Stimulated activated CD4-positive, alpha-beta T cell treated with anti-CD3 and anti-CD28 coated beads, Interleukin-2, amount 100 ng/mL, for 4 hours (primary cell): ENCODE data around the gene ZNF462.
"Not testable (repeated sequence)": the region's sequence is repeated elsewhere in the genome, so short reads cannot be mapped to it uniquely, and the experiment has no call there.

ENCODE experiments used
- DNase-seq: peaks from one replicate; pipeline ENCODE4 v3.0.0-alpha.2; 2020; ENCODE audit warnings: low read depth

ZNF462 gene

DNA sequence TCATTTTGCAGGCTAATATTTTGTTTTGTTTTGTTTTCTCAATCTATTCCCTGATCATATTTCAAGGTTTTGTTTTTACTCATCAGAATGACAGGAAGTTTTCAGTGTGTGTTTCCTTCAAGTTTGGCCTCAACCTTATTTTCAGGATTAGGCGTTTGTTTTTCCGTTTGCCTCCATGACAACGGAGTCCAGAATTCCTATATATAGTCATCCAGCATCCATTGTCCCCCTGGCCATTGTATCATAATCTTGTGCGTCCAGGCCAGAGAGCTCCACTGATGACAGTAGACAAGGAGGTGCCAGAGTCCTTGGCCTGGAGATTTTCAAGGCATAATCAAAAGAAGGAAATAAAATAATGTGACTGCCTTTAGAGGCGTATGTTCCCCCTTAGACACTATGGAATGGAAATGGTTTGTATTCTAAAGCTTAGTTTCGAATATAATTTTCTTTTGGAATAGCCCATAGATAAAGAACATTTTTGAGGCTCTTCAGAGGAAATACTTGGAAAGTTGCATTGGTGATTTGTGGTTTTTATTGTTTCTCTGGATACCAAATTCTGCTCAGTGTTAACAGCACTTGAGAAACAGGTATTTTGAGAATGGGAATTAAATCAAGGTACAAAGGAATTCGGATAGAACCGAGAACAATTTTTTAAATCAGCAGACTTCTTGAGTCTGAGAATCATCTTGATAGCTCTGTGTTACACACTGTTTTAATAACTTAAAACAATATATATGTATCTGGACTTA, 99.8 kb downstream of the ZNF462 start:
- no peak for DNase-seq

DNA sequence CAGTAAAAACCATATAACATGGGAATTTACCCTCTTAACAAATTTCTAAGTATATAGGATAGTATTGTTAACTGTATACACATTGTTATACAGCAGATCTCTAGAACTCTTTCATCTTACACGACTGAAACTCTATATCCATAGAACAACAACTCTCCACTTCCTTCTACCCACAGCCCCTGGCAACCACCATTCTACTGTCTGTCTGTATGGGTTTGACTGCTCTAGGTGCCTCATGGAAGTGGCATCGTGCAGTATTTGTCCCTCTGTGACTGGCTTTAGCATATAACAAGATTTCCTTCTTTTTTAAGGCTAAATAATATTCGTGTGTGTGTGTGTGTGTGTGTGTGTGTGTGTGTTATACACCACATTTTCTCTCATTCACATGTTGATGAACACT, 100.7 kb downstream of the ZNF462 start:
- no peak for DNase-seq

DNA sequence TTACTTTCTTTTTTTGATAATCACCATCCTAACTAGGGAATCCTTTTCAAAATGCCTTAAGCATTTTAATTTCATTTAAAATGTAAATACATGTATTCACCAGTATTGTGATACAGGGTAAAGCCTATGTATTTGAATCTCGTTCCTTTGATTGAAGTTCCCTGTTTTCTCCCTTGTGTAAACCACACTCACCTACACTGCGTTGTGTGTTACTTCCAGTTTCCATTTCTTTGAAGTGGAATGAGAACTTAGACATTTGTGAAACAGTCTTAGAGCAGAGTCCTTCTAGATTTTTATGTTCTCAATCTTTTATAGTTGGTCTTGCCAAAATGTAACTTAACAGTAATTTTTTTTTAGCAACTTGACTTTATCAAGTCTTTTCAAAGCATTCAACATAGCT, 101.4 kb downstream of the ZNF462 start:
- DNase-seq, result no peak

DNA sequence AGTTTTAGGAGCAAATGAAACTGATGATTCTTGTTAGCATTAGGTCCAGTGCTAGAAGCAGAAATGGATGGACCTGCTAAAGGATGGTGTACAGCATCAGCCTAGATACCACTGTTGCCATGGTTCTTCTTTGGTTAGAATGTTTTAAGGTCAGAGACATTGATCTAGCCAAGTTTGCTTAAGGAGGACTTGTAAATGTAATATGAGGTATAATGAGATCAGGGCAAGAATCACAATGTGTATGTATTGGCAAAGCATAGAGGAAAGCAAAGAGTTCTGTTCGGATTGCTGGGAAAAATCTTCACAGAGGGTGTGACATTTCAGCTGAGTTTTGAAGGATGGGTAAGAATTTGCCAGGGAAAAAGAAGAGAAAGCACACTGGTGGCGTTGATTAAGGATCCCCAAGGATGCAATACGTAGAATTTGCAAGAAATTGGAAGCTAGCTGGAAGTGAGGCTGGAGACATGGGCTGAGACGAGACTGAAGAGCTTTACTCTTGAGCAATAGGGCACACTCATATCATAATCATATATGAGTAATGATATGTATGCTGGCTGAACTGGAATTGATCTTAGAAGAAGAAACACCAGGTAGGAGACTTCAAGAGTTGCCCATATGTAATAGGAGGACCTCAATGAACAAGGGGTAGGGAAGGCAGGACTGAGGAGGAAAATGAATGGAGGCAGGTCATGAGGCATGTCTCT, 102.0 kb downstream of the ZNF462 start:
- DNase-seq, result no peak

DNA sequence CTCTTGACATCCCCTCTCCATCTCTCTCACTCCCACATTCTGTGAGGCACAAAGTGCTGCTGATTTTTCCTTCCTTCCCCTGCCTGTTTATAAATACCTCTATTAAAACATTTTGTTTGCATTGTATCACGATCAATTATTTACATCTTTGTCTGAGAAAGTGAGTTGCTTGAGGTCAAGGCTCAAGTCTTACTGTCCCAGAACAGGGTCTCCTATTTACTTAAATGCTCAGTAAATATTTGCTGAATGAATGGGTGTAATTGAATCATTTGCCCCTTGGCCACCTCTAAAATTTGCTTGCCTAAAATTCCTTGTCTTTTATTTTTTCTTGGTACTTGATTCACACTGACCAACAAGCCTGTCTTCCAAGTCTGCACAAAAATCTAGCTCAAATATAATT, 103.5 kb downstream of the ZNF462 start:
- DNase-seq, result no peak

DNA sequence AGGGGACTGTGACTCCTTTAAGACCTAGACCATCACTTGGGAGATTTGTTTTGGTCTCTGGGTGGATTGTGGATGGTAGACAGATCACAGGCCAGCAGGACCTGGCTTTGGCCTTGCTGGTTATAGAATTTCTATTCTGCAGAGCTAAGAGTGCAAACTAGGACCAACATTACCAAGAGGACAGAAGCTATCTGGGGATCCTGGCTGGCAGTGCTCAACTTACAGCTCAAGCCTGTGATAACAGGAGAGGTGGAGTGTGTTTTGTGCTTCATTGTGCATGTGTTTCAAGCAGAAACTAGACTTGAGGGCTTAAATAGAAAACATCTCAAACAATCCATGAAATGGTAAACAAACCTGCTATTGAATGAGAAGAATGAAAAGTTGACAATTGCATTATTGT, 106.7 kb downstream of the ZNF462 start:
- no peak for DNase-seq

DNA sequence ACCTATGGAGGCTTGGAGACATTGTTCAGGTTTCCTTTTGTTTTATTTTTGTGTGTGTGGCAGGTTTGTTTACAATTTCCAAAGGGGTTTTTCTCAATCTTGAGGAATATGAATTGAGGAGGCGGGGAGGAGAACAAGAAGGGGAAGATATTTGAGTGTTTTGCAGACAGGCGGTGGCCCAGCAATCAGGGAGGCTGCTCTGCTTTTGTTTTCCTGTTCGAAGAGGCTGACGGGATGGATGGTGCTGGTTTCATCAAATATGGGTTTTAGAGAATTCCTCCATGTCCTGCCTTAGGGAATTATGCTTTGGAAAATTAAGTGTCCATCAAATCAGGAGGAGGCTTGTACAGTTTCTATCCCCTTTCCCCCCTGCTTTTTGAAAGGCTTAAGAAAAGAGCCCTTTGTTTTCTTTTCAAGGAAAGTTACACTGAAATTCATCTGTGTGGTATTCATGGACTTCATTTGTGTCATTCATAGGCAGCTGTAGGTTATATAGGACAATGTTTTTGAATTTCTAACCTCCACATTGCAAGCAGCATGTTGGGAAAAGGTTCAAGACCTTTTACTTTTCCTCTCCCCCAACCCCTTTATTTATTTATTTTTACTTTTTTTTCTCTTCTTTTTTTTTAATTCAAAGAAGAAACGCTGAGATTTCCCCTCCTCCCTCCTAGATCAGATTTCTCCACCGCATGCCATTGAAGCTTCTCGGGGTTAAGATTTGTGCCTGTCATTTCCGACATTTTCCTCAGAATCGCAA, 107.4 kb downstream of the ZNF462 start:
- no peak for DNase-seq

DNA sequence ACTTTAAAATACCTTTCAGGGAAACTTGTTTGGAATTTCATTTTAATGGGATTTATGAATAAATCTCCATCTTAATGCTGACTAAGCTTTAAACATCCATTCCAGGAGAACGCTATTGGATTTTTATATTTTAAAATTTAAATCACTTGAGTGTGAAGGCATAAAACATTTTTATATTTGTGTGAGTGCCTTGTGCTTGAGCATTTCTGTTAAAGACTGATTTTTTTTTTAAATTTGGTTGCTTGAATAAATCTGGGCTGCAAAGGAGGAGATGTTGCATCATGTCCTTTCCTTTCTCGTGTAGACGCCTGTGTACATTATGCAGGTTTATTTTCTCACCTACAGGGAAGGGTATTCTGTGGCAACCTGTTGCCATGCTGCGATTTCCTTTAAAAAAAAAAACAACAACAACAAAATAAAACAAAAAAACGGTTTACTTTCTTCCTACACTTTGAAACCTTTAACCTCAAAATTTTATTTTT, 108.1 kb downstream of the ZNF462 start:
- DNase-seq, result no peak

DNA sequence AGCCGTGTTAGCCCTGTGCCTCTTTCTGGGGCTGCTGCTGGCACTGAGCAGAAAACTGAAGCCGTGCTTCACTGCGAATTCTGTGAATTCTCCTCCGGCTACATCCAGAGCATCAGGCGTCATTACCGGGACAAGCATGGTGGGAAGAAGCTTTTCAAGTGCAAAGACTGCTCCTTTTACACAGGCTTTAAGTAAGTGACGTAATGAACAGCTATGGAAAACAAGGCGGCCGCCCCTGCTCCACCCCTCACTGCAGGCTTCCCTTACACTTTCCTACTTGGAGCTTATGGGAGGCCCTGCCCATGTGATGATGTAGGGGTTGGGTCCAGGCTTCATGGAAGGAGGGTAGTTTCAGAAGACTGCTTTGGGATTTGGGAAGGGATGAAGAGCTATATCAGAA, 109.1 kb downstream of the ZNF462 start:
- DNase-seq, result no peak

DNA sequence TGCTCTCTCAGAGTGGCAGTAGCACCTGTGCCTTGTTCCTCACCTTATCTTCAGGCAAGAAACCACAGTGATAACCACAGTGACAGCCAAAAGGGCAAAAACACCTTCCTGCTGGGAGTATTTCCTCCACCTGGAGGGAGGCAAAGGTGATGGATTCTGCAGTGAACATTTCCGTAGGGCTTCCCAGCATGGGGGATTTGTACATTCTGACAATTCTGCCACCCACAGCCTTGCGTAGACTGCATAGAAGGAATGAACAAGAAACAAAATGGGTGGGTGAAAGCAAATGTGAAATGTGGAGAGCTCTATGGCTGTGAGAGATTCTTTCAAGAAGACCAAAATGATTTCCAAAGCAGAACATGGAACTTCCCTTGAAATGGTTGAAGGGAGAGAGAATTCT, 111.4 kb downstream of the ZNF462 start:
- no peak for DNase-seq

DNA sequence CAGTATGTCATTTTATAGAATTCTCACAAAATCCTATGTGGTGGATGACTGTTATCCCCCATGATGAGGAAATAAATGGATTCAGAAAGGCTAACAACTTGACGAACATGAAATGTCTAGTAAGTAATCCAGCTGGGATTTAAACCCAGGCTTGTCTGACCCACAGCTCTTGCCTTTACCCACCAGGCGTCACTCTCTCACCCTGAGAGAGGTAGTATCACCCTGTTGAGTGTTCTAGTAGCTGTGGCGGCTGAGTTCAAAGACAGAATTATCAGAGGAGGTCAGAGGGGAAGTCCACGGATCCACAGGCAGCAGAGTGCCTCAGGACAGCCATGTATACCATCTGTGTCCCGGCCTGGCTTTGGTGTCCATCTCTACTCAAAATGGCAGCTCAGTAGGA, 113.8 kb downstream of the ZNF462 start:
- DNase-seq, result no peak

DNA sequence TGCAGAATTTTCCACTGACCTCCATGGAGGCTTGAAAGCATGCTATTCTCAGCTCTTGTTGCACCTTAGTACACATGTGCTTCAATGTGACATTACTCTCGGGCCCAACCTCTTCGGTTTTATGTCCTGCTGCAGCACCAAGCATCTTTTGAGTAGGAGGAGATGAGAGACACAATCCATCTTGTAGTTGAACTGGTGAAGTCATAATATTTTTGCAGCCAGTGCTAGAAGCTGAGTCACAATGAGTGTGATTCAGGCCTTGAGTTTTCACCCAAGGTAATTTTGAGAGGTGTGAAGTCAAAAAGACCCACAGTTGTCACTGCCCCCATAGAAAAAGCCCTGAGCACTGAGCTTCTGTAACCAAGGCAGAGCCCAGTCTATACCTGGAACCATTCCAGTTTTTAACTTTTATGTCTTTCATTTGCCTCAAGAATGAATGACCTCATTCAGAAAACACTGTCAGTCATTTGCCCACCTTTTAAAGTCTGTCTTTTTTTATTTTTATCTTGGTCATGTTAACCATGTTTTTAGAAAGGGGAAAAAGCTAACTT, 117.7 kb downstream of the ZNF462 start:
- no peak for DNase-seq

DNA sequence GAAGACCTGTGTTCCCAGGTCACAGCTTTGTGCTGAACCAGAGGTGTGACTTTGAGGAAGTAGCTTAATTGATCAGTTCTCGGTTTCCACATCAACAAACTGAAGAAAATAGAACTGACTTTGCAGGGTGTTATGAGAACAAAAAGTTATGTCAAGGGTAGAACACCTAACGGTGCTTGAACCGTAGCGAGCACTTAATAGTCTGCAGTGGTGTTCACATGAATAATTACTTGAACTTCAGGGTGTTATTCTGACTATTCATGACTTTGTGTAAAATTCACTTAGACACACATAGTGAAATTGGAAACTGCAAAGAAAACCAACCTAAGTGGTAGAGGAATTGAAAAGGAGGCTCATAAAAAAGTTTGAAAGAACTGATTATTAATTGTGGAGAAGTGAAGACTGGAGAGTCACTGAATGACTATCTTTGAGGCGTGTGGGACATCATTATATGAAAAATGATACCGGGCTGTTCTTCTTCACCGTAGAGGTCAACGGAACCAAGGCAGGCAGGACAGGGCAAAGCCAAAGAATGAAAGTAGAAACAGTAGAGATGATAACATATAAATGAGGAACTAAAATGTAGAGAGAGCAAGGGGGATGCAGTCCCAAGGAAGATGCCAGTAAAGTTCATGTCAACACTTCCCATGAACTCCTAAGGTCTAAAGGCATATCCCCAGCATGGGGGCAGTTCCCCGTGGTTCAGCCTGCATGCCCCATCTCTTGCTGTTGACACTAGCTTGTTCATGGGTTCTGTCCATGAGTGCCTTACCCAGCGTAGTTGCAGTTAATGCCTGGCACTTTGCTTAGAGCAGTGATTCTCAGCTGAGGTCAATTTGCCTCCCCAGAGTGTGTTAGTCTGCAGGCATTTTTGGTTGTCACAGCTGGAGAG, 118.7 kb downstream of the ZNF462 start:
- DNase-seq, result no peak

DNA sequence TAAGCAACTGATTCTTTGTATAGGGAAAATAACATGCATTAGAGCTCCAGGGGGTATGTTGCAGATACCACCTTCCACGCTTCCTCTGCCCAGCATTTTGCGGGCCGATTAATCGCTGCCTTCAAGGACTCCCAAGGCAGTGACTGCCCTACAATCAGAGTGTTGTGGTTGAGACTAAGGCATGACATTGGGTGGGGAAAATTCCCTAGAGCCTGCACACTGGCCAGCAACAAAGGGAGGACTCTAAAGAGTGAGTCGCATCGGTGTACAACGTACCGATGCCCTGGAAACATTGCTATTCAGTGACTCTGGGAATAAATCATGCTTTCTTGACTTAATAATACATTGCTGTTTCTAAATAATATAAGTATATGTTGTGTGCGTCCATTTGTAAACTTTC, 119.7 kb downstream of the ZNF462 start:
- DNase-seq, result no peak

DNA sequence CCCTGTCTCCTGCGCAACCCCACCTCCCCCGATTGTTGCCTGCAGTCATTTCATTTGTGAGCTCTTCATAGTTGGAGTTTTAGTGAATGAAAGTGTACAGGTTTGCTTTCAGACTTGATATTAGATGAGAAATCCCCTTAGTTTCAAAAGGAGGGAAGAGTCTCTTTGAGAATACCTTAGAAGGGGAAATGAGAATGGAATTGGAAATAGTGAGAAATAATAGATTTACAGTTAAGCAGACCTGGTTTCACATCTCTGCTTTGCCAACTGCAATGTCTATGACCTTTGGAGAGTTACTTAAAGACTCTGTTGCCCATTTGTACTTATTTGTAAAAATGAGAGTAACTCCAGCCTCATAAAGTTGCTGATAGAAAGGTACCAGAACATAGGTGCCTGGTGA, 120.4 kb downstream of the ZNF462 start:
- no peak for DNase-seq

DNA sequence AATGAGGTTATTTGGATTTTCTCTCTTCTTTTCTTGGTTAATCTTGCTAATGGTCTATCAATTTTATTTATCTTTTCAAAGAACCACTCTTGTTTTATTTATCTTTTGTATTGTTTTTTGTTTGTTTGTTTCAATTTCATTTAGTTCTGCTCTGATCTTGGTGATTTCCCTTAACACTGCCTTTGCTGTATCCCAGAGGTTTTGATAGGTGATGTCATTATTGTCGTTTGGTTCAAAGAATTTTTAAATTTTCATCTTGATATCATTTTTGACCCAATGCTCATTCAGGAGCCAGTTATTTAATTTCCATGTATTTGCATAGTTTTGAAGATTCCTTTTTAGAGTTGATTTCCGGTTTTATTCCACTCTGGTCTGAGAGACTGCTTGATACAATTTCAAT, 126.9 kb downstream of the ZNF462 start:
- not testable (repeated sequence) for DNase-seq

DNA sequence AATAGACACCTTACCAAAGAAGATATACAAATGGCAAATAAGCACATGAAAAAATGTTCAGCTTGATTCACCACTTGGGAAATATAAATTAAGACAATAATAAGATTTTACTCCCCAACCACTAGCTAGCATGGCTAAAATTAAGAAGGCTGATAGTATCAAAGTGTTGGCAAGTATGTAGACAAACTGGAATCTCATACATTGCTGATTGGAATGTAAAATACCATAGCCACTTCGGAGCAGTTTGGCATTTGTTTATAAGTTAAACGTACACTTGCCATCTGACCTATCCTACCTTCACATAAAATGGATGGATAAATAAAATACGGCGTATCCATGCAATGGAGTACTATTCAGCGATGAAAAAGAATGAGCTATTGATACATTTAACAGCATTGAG, 129.2 kb downstream of the ZNF462 start:
- DNase-seq, result no peak

DNA sequence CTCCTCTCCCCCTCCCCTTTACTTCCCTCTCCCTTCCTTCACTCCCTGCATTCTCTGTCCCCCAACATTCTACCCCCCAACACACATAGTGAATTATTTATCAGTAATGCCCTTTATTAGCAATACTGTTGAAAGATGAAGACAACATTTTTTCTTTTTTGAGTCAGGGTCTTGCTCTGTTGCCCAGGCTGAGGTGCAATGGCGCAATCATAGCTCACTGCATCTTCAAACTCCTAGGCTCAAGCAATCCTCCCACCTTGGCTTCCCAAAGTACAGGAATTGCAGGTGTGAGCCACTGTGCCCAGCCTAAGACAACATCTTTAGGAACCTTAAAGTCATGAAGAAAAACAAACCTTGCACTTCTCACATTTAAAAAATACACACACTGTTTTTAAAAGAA, 130.6 kb downstream of the ZNF462 start:
- no peak for DNase-seq

DNA sequence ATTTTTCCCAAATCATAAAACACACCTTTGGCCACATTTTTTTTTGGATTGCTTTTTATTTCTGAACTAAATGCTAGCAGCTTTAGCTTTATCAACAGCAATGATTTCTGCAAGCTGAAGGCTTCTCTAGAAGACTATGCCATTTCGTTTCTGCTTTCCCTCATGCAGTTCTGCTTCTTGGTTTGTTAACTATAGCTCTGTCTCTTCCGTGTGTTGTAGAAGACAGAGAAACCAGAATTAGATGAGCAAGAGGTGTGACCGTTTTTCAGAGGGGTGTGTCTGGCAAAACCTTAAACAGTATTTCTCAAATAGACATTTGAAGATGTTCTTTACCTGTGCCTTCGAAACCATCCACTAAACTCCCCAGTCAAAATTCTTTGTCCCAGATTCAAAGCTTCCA, 131.5 kb downstream of the ZNF462 start:
- no peak for DNase-seq

DNA sequence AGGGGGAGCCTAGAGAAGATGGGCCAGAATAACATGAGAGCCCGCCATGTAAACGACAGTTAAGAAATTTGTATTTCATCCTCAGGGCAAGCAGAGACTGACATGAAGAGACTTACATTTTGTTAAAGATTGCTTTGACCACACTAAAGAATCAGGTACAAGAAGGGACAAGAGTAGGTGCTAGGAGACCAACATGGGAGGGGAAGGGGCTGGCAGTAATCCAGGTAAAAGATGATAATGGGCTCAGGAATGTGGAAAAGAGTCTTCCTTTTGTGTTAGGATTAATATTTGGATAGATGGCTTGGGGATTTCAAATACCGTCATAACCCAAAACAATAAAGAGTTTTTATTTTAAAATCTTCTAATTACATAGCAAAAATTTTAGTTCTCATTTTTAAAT, 137.3 kb downstream of the ZNF462 start:
- DNase-seq, result no peak

DNA sequence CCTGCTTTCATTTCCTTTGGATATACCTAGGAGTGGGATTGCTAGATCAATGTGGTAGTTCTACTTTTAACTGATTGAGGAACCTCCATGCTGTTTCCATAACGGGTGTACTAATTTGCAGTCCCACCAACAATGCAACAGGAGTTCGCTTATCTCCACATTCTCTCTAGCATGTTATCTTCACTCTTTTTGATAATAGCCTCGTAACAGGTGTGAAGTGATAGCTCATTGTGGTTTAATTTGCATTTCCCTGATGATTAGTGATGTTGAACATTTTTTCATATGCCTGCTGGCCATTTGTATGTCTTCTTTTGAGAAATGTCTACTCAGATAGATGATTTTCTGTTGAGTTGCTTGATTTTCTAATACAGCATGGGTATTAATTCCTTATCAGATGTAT, 142.2 kb downstream of the ZNF462 start:
- DNase-seq, result no peak

DNA sequence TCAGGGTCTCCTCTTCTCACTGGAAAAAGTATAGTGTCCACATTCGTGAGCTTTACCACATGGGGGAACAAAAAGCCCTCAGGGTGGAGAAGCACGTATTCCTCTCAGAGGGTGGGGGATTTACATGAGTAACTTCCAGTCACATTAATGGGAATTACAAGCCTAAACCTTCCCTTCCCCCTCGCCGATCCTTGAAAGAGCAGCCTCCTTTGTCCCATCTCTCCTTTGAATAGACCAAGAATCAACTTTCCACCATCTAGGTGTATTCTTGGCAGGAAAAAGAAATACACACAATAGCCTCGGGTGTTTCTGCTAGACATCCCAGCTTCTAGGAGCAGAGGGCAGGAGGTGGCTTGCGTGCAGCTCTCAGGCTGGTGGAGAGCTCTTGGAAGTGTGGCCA, 144.4 kb downstream of the ZNF462 start:
- no peak for DNase-seq
